Measurements from ENCODE around the gene ABCA13.
"Not testable (repeated sequence)": the region's sequence is repeated elsewhere in the genome, so short reads cannot be mapped to it uniquely, and the experiment has no call there.

ABCA13 gene, protein sequence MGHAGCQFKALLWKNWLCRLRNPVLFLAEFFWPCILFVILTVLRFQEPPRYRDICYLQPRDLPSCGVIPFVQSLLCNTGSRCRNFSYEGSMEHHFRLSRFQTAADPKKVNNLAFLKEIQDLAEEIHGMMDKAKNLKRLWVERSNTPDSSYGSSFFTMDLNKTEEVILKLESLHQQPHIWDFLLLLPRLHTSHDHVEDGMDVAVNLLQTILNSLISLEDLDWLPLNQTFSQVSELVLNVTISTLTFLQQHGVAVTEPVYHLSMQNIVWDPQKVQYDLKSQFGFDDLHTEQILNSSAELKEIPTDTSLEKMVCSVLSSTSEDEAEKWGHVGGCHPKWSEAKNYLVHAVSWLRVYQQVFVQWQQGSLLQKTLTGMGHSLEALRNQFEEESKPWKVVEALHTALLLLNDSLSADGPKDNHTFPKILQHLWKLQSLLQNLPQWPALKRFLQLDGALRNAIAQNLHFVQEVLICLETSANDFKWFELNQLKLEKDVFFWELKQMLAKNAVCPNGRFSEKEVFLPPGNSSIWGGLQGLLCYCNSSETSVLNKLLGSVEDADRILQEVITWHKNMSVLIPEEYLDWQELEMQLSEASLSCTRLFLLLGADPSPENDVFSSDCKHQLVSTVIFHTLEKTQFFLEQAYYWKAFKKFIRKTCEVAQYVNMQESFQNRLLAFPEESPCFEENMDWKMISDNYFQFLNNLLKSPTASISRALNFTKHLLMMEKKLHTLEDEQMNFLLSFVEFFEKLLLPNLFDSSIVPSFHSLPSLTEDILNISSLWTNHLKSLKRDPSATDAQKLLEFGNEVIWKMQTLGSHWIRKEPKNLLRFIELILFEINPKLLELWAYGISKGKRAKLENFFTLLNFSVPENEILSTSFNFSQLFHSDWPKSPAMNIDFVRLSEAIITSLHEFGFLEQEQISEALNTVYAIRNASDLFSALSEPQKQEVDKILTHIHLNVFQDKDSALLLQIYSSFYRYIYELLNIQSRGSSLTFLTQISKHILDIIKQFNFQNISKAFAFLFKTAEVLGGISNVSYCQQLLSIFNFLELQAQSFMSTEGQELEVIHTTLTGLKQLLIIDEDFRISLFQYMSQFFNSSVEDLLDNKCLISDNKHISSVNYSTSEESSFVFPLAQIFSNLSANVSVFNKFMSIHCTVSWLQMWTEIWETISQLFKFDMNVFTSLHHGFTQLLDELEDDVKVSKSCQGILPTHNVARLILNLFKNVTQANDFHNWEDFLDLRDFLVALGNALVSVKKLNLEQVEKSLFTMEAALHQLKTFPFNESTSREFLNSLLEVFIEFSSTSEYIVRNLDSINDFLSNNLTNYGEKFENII (N-terminal part only)

DNA sequence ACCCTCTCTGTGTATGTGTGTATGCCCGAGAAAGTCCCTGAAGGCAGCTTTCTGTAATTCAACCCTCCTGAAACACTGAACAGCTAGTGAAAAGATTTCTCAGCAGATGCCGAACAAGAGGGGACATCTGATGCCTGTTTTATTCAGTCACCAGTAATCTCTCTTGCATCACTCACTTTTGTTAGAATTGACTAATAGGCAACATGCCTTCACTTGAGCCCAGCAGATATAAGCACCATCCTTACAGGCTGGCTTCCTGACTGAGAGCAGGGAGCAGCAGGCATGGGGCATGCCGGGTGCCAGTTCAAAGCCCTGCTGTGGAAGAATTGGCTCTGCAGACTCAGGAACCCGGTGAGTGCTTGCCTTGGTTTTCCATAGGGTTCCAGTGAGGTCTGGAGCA is at the start of gene ABCA13:
TSS of gene ABCA13 (plus strand) at position 257 of the 400 bp plus-strand sequence. CDS start at position 283, 26 bp downstream.
- DNase-seq = no peak

DNA sequence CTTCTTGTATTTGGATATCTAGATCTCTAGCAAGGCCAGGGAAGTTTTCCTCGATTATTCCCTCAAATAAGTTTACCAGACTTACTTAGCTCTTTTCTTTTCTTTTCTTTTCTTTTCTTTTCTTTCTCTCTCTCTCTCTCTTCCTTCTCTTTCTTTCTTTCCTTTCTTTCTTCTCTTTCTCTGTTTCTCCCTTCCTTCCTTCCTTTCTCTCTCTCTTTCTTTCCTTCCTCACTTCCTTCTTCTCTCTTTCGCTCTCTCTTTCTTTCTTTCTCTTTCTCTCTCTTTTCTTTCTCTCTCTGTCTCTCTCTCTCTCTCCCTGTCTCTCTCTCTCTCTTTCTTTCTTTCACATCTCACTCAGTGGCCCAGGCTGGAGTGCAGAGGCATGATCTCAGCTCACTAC is 45.2 kb upstream of the ABCA13 start:
- no peak for DNase-seq

DNA sequence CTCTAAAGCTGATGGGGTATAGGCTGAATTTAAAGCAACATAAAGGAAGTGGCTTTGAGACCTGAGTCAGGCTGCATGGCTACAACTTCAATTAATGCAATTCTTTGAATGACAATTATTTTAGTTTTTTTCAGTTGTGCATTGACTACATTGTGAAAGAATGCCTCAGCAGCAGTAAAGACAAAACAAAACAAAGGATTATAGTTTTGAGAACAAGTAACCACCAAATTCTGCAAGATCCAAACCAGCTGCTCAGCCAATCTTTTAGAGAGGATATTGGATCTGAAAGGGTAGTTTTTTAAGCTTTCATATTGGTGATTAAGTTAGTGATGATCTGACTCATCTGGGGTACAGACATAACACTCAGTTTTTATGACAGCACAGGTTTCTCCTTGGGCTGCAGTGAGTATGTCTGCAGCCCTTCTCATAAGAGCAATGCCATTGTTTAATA is 40.6 kb upstream of the ABCA13 start:
- no peak for DNase-seq

DNA sequence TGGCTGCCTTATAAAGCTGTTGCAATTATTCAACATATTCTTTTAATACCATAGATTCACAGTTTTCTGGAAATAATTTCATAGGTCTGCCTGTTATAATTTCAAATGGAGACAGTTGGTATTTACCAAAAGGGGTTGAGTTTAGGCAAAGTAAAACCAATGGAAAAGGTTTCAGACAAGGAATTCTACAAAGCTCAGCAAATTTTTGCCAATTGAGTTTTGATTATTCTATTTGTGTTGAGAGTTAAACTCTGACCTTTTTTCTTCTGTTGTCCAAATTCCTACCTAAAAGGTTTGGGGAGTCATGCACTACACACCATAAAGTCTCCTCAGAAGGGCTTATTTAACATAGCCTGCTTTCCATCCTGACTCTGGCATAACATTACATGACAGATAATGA is 38.5 kb upstream of the ABCA13 start:
- DNase-seq = no peak

DNA sequence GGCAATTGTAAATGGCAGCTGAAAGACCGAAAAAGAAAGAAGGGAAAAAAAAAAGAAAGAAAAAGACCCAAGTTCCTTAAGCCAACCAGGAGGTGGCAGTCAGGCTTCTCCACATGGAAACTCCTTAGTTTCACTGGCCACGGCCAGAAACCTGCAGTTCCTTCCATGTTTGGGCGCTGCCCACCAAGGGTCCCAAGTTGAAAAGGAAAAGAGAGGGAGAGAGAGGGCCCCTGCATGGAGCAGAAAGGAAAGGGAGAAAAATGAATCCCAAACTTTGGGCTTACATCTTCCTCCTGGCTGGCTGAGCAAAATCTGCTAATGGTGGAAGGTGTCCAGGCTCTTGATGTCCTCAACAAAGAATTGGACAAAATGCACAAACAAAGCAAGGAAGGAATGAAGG is 31.8 kb upstream of the ABCA13 start:
- no peak for DNase-seq

DNA sequence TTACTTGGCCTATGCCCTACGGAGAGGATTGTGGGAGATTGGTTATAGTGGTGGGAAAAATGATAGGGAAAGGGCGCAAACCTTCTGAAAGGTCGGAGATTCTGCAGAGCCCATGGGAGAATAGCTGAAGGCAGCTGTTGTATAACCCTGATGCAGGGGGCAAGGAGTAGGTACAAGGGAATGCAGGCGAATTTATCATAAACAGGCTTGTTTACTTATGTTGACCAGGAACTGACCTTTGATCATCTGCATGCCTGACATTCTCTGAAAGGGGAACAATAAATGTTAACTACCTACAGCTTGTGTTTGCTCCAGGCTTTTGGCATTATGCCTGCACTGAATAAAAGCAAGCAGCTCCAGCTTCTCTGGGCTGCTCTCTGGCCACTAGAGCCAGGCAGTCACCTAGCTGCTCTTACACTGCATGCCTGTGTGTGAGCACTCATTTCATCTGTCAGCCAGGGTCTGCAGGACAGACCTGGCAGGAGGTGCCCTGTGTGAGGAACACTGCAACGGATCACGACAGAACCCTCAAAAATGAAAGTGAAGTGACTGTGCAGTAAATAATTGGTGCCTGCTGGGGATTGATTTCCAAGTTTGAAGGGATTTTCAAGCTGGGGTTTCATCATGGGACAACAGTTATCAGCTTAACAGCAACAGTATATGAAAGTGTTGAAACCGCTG is 31.1 kb upstream of the ABCA13 start:
- DNase-seq = no peak

DNA sequence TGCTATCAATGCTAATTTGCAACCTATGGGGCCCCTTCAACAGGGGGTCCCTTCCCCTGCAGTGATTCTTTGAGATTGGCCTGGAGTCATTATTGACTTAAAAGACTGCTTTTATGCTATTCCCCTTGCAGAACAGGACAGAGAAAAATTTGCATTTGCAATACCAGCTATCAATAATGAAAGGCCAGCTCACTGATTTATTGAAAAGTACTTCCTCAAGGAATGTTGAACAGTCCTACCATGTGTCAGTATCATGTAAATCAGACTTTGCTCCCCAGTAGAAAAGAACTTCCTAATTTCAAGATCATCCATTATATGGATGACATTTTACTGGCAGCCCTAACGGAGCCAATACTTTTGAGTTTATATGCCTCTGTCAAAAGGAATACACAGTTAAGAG is 29.7 kb upstream of the ABCA13 start:
- no peak for DNase-seq

DNA sequence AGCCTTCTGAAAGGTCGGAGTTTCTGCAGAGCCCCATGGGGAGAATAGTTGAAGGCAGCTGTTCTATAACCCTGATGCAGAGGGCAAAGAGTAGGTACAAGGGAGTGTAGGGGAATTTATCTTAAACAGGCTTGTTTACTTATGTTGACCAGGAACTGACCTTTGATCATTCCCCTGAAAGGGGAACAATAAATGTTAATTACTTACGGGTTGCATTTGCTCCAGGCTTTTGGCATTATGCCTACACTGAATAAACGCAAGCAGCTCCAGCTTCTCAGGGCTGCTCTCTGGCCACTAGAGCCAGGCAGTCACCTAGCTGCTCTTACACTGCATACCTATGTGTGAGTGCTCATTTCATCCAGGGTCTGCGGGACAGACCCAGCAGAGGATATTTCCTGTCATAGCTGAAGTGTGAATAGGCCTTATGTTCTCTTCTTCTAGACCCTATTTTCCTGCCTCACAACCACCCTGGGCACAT is 26.9 kb upstream of the ABCA13 start:
- no peak for DNase-seq

DNA sequence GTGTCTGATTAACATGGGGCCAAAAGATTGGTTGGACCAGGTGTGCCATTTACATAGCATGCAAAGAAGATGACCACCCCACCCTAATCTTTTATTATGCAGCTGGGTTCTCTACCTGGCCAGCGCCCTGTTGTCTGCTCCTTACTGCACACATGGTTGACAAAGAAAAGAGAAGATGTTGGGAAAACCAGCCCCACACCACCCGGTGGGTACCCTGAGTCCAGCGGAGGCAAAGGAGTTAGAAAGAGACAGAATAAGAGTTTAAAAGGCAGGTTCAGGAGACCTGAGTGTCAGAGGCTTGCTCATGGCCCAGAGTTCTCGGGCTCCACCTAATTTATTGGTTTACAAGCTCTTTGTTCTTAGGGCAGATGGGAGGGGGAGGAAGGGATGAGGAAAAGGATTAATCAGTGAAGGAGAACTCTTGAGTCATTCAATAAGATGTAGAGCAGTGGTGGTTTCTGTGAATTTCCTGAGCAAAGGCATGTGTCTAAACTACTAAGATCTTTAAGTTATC is 24.1 kb upstream of the ABCA13 start:
- no peak for DNase-seq

DNA sequence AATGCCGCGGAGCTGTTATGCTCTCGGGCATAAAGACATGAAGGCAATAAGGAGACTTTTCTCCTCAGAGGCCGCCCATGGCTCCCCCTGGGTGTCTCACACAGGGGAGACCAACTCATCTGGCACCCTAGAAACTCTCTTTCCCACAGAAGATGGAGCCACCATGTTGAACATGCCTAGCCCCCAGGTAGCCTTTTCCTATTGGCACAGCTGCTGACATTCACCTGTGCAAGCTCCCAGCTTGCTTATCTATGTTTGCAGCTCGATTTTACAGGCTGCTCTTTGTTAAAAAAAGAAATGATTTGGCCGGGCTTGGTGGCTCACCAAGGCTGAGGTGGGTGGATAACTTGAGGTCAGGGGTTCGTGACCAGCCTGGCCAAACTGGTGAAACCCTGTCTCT is 23.6 kb upstream of the ABCA13 start:
- DNase-seq = not testable (repeated sequence)

DNA sequence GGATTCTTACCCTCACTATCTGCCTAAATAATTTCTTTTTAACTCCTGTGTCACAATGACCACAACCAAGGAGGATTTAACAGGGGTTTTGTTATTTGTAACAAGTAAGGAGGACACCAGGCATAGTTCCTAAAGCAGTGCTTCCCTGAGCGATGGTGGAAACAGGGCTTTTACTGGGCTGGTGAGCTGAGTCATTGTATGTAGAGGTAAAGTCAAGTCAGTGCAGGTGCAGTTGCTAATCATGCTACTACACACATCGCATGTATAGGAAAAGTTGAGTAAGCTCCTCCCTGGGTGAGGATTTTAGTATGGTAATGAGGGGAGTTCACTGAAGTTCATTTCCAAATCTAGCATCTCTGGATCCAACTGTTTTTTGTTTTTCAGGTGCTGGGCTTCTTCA is 22.9 kb upstream of the ABCA13 start:
- no peak for DNase-seq

DNA sequence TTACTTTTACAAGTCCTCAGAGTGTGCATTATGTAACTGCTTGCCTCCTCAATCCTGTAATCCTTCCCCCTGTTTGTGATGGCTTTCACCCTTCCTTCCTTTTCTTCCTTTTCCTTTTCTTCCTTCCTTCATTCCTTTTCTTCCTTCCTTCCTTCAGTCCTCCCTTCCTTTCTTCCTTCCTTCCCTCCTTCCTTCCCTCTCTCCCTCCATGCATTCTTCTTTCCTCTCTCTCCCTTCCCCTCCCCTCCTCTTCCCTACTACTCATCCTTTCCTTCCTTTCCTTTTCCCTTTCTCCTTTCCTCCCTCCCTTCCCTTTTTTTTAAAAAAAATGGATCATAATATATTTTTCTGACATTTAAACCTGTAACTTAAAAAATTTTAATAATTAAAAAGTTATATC is 22.2 kb upstream of the ABCA13 start:
- no peak for DNase-seq

DNA sequence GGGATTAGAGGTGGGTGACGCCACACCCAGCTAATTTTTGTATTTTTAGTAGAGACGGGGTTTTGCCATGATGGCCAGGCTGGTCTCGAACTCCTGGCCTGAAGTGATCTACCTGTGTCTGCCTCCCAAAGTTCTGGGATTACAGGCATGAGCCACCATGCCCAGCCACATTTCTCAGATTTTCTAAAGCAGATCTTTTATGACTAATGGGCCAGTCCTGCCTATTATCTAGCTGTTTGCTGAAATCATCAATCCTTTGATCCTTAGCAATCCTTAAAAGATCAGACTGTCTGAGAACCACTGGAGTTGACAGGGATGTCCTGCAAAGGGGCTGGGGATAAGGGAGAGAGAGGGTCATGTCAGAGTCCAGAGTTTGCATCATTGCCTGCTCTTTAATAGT is 21.2 kb upstream of the ABCA13 start:
- DNase-seq = no peak

DNA sequence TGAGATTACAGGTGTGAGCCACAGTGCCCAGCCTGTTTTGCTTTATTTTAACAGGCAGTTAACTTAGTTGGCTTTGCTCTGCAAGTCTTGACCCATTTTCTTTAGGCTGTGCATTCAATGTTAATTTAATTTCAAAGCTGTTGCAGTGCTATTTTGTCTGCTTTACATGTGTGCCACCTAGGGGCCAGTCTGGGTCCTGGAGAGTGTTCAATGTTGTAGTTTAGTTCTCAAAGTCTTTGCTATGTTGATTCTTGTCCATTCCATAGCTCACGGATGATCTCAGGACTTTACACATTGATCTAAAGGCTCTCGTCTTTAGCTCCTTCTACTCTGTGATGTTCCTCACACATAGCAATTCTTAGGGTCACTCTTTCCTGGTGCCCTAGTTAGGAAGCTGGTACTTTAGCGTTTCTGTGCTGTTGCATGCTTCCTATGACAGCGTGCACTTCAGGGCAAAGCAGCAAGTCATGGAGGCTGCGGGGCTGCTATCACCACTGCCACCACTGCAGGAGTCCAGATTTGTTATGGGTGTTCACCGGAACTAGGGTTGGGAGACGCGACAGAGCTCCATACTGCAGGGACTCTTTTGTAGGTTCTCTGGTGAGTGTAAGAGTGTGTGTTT is 16.4 kb upstream of the ABCA13 start:
- DNase-seq = no peak

DNA sequence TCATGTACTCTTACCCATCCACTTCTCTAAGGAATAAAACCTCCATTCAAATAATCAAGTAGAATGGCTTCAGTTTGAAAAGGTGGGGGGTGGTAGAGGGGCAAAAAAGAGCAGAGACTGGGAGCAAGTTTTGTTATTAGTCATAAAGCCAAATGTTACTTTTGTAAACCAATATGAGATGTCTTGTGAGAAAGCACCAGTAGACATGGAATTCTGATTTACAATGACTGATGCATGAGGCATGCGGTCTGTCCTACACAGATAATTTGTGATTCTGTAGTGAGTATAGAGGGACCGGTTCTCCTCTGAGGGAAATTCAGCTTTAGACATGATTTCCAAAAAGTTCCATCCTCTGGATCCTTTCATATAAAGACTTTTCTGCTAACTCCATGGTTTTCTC is 12.9 kb upstream of the ABCA13 start:
- DNase-seq = no peak

DNA sequence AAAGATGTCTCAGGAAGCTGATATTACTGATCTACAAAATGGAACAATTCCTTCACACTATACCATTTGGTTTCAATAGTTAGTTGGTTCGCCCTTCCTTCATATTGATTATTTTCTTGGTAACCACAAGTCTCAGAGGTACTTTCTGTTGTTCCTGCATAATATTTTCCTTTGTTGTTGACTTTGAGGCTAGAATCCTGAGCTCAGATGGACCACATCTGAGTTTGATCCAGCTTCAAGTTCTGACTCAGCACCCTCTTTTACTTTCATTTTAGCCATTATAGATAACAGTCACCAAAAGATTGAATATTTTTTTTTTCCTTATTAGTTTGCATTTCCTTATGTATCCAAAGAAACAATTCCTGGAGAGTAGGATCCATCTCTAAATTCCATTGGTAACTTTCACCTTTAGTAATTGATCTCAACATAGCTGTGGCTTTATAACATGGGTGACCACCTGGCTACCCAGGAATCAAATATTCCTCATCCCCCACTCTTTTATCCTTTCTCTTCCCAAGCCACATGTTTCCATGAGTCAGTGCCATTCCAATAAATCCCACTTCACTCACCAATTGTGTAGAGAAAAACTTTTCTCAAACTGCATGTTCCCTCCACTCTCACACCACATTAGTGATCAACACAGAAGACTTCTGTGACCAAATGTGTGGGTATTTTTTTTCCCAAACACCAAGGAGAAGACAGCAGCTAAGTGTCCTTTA is 9.7 kb upstream of the ABCA13 start:
- DNase-seq = no peak

DNA sequence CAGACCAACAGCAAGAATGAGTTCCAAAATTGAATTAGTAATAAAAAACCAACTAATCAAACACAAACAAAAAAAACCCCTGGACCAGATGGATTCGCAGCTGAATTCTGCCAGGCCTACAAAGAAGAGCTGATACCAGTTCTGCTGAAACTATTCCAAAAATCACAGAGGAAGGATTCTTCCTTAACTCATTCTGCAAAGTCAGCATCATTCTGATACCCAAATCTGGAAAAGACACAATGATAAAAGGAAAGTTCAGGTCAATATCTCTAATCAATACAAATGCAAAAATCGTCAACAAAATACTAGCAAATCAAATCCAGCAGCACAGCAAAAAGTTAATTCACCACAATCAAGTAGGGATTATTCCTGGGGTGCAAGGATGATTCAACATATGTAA is 6.1 kb upstream of the ABCA13 start:
- DNase-seq = no peak

DNA sequence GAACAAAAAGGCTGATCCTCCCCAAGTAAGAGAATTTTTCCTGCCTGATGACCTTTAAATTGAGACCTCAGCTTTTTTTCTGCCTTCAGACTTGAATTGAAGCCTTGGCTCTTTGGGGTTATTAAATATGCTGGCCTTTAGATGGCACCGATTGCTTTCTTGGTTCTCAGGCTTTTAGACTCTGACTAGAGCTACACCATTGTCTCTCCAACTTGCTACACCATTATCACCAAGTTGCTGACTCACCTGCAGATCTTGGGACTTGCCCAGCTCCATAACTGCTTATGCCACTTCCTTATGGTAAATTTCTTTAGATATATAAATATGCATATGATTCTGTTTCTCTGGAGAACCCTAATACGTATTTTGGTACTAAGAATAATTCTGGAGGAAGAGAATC is 3.1 kb upstream of the ABCA13 start:
- DNase-seq = no peak

DNA sequence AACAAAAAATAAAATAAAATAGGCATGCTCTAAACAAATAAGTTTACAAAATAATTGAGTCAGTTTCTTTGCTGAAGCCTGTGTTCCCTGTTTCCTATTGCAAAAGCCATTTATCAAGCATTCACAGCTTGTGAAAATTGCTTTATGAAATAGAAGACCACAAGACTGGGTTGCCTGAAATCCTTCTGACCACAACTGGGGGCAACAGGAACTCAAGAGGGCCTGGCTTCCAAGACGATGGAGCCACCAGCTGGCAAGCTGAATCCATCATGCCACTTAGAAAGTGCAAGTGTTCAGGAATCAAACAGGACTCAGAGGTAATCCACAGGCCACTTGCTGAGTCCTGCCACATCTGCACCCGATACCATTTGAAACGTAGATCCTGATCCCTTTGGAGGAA is 752 bp upstream of the ABCA13 start:
- DNase-seq = no peak

DNA sequence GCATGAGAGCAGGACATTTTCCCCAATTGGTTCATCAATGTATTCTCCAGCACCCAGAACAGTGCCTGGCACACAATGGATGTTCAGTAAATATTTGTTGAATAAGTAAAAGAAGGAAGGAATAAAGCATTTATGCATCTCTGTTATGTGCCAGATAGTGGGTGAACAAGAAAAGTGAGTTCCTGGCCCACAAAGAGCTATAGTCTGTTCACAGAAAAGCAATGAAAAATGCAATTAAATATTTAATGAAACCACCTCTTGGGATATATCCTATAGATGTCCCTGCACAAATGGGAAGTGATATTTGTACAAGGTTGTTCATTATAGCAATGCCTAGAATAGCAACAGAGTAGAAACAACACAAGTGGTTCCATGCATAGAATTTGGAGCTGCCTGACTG is 2.1 kb downstream of the ABCA13 start:
- no peak for DNase-seq

Measured in NCI-H1436 treated with DMSO at 0.1 percent for 48 hours (cell line).